ENCODE data around the gene PSMB11. TPM values are rescaled to one million over a fixed set of nuclear protein-coding genes. Genes with fewer than 3 reads are reported as not detected.
A peak's percentile ranks its signal among the peaks of the same experiment; 100 is the strongest.

Gene PSMB11
- total RNA-seq, 1 donor from 2014 or later, result not detected

- TF ChIP-seq EZH2 (IDR thresholded peaks at IDR 0.05) (no peak), CTCF (IDR thresholded peaks at IDR 0.05) (peak; percentile 37)
- DNase-seq (ENCODE audit: low spot score), result peak; percentile 39
- Histone ChIP-seq H3K9me3 (ENCODE audit: low read depth) (no peaks in the 10 kb centered on the region), H4K20me1 (ENCODE audit: low read depth) (peaks cover 26% of the 10 kb centered on the region), H3K27me3 (no peaks in the 10 kb centered on the region), H3K4me3 (no peak overlapping the region), H3K4me1 (peaks cover 5% of the 10 kb centered on the region), H3K36me3 (no peaks in the 10 kb centered on the region), H3K9ac (no peak overlapping the region), H3K79me2 (ENCODE audit: low read depth) (peaks cover 7% of the 10 kb centered on the region), H3K27ac (no peak overlapping the region), H3F3A (ENCODE audit: low read depth) (peaks cover 16% of the 10 kb centered on the region), H2AFZ (replicated peaks) (no peak overlapping the region), H3K4me2 (no peak overlapping the region)
- H3K4me3 Mint-ChIP-seq, result peak overlapping the region; percentile 31
- no peaks in the 10 kb centered on the region for H3K9me3 Mint-ChIP-seq
- peaks cover 20% of the 10 kb centered on the region for H3K4me1 Mint-ChIP-seq
- peaks cover 8% of the 10 kb centered on the region for H3K27me3 Mint-ChIP-seq (ENCODE audit: insufficient read depth, low read depth)
- H3K27ac Mint-ChIP-seq, result no peak overlapping the region
- peaks cover 16% of the 10 kb centered on the region for H3K36me3 Mint-ChIP-seq
These were observed 12.2 kb downstream of the PSMB11 start for GRCh38 chr14:23054000-23054811.

- Histone ChIP-seq H2AFZ (replicated peaks) (no peak overlapping the region), H3K79me2 (ENCODE audit: low read depth) (peaks cover 7% of the 10 kb centered on the region), H4K20me1 (ENCODE audit: low read depth) (peaks cover 36% of the 10 kb centered on the region), H3F3A (ENCODE audit: low read depth) (peaks cover 26% of the 10 kb centered on the region), H3K4me3 (no peak overlapping the region), H3K9me3 (ENCODE audit: low read depth) (no peaks in the 10 kb centered on the region), H3K4me1 (peaks cover 5% of the 10 kb centered on the region), H3K27ac (no peak overlapping the region), H3K4me2 (no peak overlapping the region), H3K36me3 (peaks cover 1% of the 10 kb centered on the region), H3K9ac (no peak overlapping the region), H3K27me3 (no peaks in the 10 kb centered on the region)
- H3K9me3 Mint-ChIP-seq, result no peaks in the 10 kb centered on the region
- no peak for DNase-seq (ENCODE audit: low spot score)
- H3K4me3 Mint-ChIP-seq, result peak overlapping the region; percentile 27
- no peak overlapping the region for H3K27ac Mint-ChIP-seq
- peaks cover 8% of the 10 kb centered on the region for H3K27me3 Mint-ChIP-seq (ENCODE audit: insufficient read depth, low read depth)
- TF ChIP-seq EZH2 (IDR thresholded peaks at IDR 0.05), result no peak
- no peak for TF ChIP-seq CTCF (IDR thresholded peaks at IDR 0.05)
- TF ChIP-seq EZH2phosphoT487 (IDR thresholded peaks at IDR 0.05), result no peak
- H3K36me3 Mint-ChIP-seq, result peaks cover 16% of the 10 kb centered on the region
- H3K4me1 Mint-ChIP-seq, result peaks cover 23% of the 10 kb centered on the region
These were observed 13.1 kb downstream of the PSMB11 start for GRCh38 chr14:23055147-23055550.

- H3K36me3 Mint-ChIP-seq, result peaks cover 16% of the 10 kb centered on the region
These were observed 13.7 kb downstream of the PSMB11 start for GRCh38 chr14:23055621-23056144.

More at GRCh38 chr14:23055621-23056144, 13.7 kb downstream of the PSMB11 start:
- H3K27ac ChIP-seq, result no peak overlapping the region
- no peaks in the 10 kb centered on the region for H3K9me3 ChIP-seq (ENCODE audit: low read depth)
- no peak overlapping the region for H2AFZ ChIP-seq (replicated peaks)
- Mint-ChIP-seq H3K27me3 (ENCODE audit: insufficient read depth, low read depth) (peaks cover 8% of the 10 kb centered on the region), H3K4me3 (peak overlapping the region; percentile 89), H3K9me3 (no peaks in the 10 kb centered on the region), H3K4me1 (peaks cover 24% of the 10 kb centered on the region), H3K27ac (no peak overlapping the region)
- H3K36me3 ChIP-seq, result peaks cover 3% of the 10 kb centered on the region
- no peak for DNase-seq (ENCODE audit: low spot score)
- peaks cover 5% of the 10 kb centered on the region for H3K4me1 ChIP-seq
- H3K4me3 ChIP-seq, result peak overlapping the region; percentile 92
- H3K9ac ChIP-seq, result no peak overlapping the region
- peaks cover 41% of the 10 kb centered on the region for H4K20me1 ChIP-seq (ENCODE audit: low read depth)
- peaks cover 31% of the 10 kb centered on the region for H3F3A ChIP-seq (ENCODE audit: low read depth)
- peak overlapping the region; percentile 94 for H3K4me2 ChIP-seq
- peaks cover 7% of the 10 kb centered on the region for H3K79me2 ChIP-seq (ENCODE audit: low read depth)
- TF ChIP-seq EZH2 (IDR thresholded peaks at IDR 0.05), result no peak
- no peak for TF ChIP-seq CTCF (IDR thresholded peaks at IDR 0.05)
- no peak for TF ChIP-seq EZH2phosphoT487 (IDR thresholded peaks at IDR 0.05)
- no peaks in the 10 kb centered on the region for H3K27me3 ChIP-seq

All from neural progenitor cell (in vitro differentiated cells).